ENCODE results near the gene RTN1.

DNA sequence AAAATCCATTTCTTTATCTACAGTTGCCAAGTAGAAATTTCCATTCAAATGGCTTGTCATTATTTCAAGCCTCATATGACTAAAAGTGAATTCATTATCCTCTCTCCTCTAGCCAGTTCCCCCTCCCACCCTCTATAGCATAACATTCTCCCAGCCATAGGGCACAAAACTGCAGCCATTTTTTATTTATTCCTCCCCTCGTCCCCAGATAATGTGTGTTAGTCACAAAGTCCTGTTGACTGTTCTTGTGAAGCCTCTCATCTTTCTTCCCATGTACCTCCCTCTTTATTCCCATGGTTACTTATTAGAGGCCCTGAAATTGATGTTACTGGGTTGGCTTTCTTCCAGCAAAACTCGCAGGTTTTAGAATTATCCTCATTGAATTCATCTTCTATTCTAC is 13.2 kb downstream of the RTN1 start:
- TF ChIP-seq, protein P1, sequence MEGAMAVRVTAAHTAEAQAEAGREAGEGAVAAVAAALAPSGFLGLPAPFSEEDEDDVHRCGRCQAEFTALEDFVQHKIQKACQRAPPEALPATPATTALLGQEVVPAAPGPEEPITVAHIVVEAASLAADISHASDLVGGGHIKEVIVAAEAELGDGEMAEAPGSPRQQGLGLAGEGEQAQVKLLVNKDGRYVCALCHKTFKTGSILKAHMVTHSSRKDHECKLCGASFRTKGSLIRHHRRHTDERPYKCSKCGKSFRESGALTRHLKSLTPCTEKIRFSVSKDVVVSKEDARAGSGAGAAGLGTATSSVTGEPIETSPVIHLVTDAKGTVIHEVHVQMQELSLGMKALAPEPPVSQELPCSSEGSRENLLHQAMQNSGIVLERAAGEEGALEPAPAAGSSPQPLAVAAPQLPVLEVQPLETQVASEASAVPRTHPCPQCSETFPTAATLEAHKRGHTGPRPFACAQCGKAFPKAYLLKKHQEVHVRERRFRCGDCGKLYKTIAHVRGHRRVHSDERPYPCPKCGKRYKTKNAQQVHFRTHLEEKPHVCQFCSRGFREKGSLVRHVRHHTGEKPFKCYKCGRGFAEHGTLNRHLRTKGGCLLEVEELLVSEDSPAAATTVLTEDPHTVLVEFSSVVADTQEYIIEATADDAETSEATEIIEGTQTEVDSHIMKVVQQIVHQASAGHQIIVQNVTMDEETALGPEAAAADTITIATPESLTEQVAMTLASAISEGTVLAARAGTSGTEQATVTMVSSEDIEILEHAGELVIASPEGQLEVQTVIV (IDR thresholded peaks at IDR 0.05; ENCODE audit: borderline replicate concordance, partially characterized antibody) = no peak
- no peak for TF ChIP-seq GABPA (IDR thresholded peaks at IDR 0.05; ENCODE audit: low read depth)
- TF ChIP-seq CHD4 (IDR thresholded peaks at IDR 0.05) = no peak
- TF ChIP-seq NFYB (IDR thresholded peaks at IDR 0.05; ENCODE audit: insufficient read depth, low read depth, low read length) = no peak
- no peak for TF ChIP-seq RAD21 (IDR thresholded peaks at IDR 0.05; ENCODE audit: insufficient read depth, low read depth, low read length)
- TF ChIP-seq YY1 (IDR thresholded peaks at IDR 0.05; ENCODE audit: low read depth, low read length) = no peak
- TF ChIP-seq, protein P2, sequence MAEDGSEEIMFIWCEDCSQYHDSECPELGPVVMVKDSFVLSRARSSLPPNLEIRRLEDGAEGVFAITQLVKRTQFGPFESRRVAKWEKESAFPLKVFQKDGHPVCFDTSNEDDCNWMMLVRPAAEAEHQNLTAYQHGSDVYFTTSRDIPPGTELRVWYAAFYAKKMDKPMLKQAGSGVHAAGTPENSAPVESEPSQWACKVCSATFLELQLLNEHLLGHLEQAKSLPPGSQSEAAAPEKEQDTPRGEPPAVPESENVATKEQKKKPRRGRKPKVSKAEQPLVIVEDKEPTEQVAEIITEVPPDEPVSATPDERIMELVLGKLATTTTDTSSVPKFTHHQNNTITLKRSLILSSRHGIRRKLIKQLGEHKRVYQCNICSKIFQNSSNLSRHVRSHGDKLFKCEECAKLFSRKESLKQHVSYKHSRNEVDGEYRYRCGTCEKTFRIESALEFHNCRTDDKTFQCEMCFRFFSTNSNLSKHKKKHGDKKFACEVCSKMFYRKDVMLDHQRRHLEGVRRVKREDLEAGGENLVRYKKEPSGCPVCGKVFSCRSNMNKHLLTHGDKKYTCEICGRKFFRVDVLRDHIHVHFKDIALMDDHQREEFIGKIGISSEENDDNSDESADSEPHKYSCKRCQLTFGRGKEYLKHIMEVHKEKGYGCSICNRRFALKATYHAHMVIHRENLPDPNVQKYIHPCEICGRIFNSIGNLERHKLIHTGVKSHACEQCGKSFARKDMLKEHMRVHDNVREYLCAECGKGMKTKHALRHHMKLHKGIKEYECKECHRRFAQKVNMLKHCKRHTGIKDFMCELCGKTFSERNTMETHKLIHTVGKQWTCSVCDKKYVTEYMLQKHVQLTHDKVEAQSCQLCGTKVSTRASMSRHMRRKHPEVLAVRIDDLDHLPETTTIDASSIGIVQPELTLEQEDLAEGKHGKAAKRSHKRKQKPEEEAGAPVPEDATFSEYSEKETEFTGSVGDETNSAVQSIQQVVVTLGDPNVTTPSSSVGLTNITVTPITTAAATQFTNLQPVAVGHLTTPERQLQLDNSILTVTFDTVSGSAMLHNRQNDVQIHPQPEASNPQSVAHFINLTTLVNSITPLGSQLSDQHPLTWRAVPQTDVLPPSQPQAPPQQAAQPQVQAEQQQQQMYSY (CRISPR knock-in tag; IDR thresholded peaks at IDR 0.05) = no peak
- TF ChIP-seq EZH2 (IDR thresholded peaks at IDR 0.05; ENCODE audit: borderline replicate concordance, control insufficient read depth, low read depth, low read length) = no peak
- TF ChIP-seq, protein P3, sequence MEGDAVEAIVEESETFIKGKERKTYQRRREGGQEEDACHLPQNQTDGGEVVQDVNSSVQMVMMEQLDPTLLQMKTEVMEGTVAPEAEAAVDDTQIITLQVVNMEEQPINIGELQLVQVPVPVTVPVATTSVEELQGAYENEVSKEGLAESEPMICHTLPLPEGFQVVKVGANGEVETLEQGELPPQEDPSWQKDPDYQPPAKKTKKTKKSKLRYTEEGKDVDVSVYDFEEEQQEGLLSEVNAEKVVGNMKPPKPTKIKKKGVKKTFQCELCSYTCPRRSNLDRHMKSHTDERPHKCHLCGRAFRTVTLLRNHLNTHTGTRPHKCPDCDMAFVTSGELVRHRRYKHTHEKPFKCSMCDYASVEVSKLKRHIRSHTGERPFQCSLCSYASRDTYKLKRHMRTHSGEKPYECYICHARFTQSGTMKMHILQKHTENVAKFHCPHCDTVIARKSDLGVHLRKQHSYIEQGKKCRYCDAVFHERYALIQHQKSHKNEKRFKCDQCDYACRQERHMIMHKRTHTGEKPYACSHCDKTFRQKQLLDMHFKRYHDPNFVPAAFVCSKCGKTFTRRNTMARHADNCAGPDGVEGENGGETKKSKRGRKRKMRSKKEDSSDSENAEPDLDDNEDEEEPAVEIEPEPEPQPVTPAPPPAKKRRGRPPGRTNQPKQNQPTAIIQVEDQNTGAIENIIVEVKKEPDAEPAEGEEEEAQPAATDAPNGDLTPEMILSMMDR (IDR thresholded peaks at IDR 0.05 in 2 of 3, conservative IDR thresholded peaks at IDR 0.05 in 1 of 3; ENCODE audit: control insufficient read depth in 2 of 3, extremely low read depth in 1 of 3, insufficient read depth in 1 of 3, low read depth in 3 of 3, low read length in 3 of 3) = no peak
- no peak for TF ChIP-seq JUNB (IDR thresholded peaks at IDR 0.05)
- no peak for TF ChIP-seq SRF (IDR thresholded peaks at IDR 0.05; ENCODE audit: low read depth in 2 of 2, low read length in 2 of 2)
- TF ChIP-seq, protein P4, sequence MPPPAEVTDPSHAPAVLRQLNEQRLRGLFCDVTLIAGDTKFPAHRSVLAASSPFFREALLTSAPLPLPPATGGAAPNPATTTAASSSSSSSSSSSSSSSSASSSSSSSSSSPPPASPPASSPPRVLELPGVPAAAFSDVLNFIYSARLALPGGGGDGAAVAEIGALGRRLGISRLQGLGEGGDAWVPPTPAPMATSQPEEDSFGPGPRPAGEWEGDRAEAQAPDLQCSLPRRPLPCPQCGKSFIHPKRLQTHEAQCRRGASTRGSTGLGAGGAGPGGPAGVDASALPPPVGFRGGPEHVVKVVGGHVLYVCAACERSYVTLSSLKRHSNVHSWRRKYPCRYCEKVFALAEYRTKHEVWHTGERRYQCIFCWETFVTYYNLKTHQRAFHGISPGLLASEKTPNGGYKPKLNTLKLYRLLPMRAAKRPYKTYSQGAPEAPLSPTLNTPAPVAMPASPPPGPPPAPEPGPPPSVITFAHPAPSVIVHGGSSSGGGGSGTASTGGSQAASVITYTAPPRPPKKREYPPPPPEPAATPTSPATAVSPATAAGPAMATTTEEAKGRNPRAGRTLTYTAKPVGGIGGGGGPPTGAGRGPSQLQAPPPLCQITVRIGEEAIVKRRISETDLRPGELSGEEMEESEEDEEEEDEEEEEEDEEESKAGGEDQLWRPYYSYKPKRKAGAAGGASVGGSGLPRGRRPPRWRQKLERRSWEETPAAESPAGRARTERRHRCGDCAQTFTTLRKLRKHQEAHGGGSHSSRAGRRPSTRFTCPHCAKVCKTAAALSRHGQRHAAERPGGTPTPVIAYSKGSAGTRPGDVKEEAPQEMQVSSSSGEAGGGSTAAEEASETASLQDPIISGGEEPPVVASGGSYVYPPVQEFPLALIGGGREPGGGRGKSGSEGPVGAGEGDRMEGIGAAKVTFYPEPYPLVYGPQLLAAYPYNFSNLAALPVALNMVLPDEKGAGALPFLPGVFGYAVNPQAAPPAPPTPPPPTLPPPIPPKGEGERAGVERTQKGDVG (CRISPR knock-in tag; IDR thresholded peaks at IDR 0.05) = no peak
- no peak for TF ChIP-seq ASH2L (IDR thresholded peaks at IDR 0.05; ENCODE audit: borderline replicate concordance, low read depth)
